Stimulated activated CD4-positive, alpha-beta T cell treated with anti-CD3 and anti-CD28 coated beads, Interleukin-4, amount 100 ng/mL, for 48 hours (primary cell): ENCODE results near the gene WNT4.

Source experiments
- DNase-seq, 2 donors: peaks; one replicate each; pipeline ENCODE4 v3.0.0-alpha.2; 2020; ENCODE audit warnings: low read depth in 2 of 2

WNT4 gene

DNA sequence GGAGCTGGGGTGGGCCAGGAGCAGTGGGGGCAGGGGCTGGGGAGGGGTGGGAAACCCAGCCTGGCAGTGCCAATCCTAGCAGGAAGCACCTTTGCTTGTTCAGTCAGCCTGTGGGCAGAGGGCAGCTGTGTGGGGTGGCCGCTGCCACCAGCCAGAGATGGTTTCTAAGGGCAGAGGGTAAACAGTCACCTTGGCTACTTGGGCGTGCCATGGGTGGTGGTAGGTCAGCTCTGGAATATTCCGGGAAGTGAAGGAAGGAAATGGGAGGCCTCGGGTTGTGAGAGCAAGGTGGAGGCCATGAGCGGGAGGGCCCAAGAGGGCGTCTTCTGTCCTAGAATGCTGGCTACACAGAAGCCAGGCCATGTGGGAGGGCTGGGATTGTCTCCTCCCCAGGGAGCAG lies 20.7 kb upstream of the WNT4 start:
- no peak for DNase-seq

DNA sequence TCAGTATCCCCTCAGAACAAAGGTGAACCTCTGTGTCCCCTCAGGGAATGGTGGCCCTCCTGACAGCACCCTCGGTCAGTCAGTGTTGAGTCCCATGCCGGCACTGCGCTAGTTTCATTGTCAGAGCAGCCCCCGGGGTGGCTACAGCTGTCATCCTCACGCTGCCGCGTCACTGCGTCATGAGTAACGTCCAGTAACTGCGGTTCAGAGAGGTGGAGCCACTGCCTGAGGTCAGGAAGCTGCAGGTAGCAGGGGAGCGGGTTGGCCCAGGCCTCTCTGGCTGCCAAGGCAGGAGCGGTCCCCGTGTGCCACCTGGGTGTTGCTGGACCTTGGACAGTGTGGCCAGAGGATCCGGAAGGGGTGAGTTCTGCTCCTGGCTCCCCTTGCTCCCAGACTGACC lies 20.2 kb upstream of the WNT4 start:
- no peak for DNase-seq

DNA sequence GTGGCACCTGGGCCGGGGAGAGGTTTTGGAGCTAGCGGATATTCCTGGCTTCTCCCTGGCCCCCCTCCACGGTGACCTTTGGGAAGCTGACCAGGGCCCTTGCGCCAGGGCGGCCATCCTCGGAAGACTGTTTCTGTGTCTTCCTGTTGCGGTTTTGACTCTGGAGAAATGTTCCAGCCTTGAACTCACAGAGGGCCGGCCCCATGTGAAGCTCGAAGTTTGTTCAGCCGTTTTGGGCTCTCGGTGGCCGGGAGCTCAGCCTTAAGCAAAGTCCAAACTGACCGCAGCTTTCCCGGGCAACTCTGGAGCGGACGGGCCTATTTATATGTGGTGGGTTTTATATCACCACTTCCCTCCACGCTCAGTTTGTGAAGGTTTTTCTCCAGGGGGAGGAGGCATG lies 17.0 kb upstream of the WNT4 start:
- DNase-seq, result no peak

DNA sequence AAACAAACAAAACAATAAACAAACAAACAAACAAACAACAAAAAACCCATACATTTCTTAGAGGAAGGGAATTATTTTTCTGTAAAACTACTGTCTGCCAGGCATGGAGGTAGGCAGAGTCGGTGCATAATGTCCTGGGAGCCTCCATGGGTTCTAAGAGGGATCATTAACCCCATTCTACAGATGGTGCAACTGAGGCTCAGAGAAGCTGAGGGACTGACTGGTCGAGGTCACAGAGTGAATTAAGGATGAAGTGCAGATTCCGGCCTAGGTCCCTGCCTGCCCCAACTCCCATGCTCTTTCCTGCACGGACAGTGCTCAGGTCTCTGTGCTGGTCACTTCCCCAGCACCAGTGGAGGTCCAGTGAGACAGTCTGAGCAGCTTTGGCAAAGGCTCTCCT lies 15.8 kb upstream of the WNT4 start:
- no peak for DNase-seq

DNA sequence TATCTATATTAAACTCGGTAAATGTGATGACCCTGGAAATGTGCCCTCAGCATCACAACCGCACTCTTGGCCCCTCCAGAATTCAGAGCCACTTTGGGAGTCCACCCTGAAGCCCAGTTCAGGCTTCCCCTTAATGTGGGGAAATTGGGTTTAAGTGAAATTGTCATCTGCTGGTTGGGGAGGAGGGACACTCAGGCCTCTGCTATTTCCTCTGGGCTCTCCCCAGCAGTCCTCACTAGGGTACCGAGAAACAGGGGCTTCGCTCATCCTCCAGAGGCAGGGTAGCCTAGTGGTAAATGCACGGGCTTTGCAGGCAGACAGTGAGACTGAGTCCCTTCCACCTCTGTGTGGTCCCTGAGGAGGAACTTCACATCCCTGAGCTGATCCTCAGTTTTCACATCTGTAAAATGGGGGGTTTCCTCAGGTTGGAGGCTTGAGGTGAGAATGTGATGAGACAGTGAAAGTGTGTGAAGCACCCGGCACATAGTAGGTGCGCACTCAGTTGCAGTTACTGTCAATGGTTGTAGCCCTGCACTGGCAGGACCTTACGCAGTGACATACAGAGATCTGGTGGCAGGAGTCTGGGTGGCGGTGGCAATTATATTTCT lies 14.6 kb upstream of the WNT4 start:
- DNase-seq, result no peak

DNA sequence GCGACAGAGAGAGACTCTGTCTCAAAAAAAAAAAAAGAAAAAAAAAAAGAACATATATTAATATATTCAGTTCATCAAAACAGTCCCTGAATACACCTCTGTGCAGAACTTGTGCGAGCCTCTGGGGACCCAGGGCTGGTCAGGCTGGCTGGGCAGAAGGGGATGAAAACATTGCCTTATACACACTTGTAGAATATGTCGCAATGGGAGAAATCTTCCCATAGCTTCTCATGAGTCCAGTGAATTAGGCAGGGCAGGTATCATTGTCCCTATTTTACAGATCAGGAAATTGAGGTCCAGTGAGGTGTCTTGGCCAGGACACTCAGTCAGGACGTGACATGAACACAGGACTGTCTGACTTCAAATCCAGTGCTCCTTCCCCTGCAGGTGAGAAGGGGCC lies 12.6 kb upstream of the WNT4 start:
- DNase-seq, result no peak

DNA sequence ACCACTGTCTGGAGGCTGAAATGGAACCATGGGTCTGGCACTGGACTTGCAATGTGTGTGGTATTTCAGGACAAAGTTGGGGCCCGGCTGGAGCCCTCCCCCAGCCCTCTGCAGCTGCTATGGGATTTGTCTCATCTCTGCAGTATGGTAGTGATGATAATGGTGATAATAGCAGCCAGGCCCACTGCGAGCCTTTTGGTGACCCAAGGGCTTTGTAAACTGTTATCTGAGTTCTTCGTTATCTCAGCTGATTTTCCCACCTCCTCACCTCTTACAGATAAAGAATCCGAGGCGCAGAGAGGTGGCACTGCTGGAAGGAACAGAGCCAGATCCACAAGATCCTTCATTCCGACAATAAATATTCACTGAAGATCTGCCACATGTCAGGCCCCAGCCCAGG lies 11.7 kb upstream of the WNT4 start:
- no peak for DNase-seq

DNA sequence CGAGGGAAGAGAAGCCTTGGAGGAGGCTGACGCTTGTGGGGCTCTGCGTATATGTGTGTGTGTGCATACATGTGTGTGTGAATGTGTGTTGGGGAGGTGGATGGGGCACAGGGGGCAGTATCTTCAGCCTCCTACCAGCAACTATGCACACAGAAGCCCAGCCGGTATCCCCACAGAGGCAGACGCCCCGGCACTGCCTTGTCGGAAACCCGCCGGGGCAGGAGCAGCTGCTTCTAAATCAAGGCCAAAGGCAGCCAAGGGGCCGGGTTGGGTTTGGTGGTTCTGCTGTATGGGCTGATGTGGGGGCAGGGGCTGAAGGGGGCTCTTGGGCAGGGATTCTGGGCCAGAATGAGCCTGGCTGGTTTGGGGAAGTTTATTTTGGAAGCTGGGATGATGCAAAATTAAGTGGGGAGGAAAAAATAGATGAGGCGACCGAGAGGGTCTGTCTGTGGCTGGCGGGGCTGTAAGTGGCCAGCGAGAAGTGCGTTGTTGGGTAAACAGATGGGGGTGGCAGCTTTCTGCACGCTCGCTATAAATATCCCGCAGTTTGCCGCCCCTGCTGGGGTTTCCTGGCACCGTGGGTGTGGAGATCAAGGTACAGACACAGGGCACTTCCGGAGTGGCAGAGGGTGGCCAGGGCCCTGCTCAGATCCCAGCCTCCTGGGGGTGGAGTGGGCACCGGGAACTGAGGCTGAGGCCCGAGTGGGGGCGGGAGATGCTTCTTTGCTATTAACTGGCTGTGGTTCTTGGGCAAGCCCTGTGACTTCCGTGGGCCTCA lies 11.0 kb upstream of the WNT4 start:
- DNase-seq, result no peak

DNA sequence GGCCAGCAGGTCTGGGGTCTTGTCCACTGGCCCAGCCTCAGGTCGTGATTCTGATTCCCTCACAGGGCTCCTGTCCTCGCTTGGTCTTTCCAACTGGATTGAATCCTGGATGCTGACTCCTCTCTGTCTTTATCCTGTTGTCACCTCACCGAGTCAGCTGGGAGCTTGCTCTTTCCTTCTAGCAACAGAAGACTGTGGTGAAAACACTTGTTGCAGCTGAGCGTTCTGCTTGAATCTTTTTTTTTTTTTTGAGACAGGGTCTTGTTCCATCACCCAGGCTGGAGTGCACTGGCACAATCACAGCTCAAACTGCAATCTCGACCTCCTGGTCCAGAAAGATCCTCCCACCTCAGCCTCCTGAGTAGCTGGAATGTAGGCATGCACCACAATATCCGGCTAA lies 8.0 kb upstream of the WNT4 start:
- no peak for DNase-seq

DNA sequence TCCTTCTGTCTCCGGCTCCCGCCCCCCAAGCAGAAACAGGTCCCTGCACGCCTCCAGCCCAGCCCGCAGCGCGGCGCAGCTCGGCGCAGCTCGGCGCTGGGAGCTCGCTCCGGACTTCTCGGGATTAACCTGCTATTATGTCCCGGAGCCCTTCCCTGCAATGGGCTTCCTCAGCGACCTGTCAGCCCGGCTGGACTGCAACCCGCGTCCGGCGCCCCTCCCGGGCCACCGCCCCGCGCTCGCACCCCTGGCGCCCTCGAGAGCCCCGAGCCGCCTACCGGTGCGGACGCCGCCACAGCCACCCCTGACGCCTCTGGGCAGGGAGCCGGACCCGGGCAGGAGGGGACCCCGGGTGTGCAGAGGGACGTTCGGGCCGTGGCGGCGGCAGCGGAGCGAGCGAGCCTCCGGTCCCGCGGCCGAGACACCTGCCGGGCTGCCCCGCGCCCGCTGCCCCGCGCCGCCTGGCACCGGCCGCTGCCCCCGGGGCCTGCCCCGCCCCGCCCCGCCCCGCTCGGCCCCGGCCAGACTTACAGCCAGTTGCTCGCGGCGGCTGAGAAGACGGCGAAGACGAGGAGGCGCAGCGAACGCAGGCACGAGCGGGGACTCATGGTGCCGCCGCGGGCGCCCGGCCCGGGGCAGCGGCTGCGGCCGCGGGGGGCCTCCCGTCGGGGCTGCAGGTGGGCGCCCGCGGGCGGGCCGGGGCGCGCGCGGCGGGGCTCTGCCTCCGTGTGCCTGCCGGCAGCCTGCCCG lies 407 bp downstream of the WNT4 start:
- DNase-seq, result no peak

DNA sequence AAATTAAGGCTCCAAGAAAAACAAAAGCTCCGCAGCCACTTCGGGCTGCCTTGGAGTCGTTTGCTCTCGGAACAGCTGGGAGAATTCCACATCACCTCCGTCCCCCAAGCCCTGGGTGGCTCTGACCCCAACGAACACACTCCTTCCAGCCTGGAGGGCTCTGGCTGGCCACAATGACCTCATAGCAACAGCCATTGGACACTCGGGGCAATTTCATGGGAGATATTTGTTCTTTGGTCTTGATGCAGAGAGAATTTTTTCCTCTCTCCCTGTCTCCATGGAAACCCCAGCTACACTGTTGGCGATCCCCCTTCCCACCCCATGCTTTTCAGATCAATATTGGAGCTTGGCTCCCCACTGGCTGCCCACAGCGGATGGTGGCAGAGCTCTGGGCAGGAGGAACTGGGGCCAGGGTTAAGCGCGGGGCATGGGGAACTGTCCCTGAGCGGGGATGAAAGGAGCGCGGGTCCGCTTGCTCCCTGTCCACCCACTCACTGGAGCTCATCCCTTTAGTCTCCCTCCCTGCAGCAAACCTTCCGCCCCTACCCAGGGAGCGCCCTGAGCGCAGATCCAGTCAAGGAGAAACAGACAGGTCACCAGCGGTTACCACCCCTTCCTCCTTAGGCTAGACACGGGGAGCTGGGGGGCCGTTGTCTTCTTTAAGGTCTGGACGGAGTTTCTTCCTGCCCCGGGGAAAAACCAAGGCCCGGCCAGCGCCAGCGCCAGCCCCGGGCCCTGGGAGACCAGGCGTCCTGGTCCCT lies 1.2 kb downstream of the WNT4 start:
- no peak for DNase-seq

DNA sequence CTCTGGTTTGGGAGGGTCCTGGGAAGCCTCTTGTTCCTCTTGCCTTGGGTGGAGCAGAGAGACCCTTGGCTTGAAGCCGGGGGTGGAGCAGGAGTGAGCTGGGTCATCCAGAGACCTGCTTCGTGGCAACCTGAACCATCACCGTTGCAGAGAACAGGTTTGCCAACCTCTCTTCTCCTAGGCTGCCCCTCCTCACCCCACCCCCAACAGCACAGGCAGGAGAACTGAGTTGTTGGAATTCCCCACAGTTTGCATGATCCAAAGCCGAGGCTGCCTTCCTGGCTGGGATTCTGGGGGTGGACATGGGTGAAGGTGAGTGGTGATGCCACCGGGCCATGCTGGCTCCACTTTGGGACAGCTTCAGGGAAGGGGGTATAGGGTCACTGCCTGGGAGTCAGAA lies 2.2 kb downstream of the WNT4 start:
- DNase-seq, result no peak

DNA sequence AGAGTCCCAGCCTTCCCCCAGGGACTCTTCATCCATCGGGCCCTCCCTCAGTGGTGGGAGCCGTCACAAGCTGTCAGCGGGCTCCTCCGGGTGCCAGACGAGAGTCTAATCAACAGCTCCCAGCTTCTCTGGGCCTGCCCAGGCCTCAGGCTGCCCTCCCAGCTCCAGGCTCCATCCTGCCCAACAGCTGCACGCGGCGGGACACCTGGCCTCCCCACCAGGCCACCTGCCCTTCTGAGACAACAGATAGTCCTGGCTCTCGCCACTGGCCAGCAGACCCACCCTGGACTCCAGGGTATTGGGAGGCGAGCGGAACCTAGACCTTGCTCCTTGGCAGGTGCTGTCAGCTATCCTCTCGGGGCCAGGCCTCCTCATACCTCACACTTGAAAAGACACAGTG lies 3.1 kb downstream of the WNT4 start:
- no peak for DNase-seq

DNA sequence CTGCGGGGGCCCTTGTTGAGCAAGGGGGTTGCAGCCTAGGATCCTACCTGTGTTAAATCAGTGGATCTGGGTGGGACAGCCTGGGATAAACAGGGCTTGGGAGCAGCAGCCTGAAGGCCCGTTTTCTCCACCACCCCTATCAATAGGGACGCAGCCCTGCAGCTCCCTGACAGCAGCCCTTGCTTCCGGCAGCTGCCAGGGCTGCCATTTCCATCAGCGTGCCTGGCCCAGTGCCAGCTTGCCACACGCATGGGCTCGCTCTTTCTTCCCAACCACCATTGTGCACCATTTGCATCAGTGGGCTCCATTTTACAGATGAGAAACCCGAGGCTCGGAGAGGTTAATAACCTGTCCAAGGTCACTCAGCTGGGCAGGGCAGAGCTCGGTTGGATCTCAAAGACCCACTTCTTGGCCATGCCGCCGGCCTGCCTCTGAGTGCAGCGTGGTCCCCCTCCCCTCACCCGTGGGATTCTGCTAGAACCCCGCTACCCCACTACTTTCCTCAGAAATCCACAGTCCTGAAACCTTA lies 3.8 kb downstream of the WNT4 start:
- DNase-seq, result no peak

DNA sequence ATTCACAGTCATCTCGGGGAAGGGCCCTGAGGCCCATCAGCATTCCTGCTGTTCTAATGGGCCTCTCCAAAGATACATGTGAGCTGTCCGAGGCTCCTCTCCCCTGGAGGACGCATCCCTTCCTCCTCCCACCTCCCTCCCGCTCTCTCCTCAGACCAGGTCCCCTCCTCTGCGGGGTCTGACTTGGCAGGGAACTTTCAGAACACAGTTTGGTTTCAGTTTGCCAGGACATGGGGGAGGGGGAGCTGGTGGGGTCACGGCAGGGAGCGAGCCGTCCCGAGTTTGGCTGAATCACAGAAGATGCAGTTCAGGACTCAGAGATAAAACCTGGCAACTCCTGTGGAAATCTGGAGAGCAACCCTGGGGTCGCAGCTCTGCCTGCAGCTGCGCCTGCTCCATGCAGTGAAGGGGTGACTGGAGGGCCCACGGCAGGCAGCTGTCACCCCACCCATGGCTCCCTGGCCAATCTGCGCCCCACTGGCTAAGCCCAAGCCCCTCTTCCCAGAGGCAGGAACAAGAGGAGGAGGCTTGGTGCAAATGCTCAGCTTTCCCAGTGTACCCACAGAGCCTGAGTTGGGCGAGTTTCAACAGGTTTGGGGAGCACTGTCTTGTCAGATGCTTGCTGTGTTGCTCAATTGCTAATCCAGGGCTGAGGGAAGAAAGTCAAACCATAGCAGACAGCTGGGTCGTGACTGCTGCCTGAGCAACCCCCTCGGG lies 5.7 kb downstream of the WNT4 start:
- DNase-seq, result no peak

DNA sequence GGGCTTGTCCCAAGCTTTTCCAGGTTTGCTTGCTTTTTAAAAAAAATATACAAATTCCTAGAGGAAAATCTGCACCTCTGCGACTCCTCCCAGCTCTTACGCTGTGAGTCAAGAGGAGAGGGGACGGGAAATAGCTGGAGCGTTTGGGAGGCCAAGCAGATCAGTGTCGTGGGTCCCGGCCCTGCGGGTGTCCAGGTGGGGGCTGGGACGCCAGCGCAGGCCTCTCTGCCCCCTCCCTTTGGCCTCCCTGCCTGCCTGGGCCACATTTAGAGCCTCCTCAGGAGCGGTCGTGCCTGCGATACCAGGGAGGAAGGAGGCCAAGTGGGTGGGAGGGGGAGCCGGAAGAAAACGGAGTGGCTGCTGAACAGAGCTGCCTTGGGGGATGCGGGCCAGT lies 9.0 kb downstream of the WNT4 start:
- DNase-seq, result no peak

DNA sequence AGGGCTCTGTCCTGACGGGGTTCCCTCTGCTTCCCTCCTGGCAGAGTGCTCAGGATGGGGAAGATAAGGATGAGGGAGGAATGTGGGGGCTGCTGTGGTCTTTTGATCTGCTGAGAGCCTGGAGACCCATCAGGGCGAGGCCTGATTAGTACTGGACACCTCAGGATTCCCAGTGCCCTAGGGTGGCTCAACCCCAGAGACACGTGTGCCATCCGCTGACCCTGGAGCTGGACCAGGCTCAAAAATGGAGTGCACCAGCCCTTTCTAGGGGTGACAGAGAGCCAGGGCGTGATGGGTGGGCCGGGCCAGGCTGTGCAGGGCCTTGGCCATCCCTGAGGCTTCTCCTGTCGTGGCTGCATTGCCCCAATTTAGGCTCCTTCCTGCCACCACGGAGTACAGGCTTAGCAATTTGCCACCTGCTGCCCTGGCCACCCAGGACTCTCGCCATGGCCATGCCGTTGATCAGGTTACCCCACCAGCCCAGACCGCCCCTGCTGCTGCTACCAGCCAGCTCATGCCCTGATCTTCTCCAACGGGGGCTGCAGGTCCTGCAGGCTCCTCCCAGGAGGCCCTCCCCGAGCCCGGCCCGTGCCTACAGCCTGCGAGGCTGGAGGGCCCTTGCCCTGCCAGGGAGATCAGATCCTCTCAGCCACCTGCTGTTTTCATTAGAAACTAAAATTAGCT lies 9.5 kb downstream of the WNT4 start:
- DNase-seq, result no peak

DNA sequence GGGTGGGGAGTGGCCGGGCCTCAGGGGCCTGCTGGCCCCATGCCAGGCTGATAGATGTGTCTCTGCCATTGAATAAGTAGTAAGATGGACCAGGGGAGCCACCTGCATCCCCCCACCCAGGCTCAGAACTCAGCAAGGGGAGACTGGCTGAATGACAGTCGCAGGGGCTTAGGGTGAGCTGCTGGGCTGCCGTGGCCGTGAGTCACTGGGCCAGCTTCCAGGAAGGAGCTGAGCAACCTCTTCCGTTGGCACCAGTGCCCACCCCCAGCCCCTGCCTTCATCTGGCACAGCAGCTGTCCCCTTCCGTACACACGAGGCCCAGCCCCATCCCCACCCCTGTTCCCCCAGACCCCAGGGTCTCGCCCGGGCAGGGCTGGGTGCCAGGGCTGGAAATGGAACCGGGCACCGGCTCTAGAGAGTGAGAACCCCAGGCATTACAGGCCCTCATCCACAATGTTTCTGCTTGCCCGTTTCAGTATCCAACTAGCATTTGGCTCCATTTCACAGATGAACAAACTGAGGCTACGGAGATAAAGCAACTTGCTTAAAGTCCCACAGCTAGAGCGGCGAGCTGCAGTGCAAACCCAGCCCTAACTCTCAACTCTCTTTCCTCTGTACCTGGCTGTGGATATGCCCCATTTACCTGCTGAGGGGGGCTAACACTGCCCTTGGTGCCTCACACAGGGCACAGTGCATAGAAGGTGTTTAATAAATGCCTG lies 10.2 kb downstream of the WNT4 start:
- DNase-seq, result no peak

DNA sequence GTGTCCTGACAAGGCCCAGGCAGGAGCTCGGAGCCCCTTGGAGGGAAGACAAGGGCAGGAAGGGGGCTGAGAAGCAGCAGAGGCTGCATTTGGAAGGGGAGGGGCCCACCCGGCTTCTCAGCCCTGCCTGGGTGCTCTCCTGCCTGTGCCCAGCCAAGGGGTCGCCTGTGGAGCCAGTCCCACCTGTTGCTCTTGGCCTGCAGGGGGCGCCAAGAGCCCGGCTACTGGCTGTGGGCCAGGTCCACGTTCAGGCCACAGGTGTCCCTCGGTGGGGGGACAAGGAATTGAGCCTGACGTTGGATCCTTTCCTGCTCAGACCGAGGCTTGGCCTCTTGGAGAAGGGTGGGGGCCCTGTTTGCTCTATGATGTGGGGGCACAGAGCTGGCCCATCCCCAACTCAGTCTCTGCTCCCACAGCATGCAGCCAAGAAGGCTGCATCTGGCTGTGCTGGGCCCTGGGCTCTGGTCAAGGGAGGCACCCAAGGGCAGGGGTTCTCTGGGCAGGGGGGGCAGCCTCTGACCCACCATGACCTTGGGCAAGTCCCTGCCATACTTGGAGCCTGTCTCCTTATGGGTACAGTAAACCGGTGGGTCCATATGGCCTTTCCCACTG lies 10.9 kb downstream of the WNT4 start:
- peak; percentile 45 to 51 for DNase-seq

DNA sequence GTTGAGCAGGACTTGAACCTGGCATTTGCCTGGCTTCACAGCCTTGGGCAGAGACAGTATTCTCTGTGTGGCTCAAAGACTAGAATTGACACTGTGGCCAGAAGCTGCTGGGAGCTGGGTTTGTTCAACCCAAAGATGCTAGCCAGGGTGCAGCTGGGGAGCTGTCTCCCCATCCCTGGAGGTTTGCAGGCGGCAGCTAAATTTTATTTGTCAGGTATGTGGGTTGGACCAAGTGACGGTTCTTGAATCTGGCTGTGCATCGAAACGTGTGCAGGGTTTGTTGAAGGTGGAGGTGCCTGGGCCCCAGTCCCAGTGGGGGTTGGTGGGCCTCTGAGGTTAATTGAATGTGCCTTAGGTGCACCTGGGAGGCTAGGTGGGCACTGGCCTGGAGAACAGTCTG lies 11.8 kb downstream of the WNT4 start:
- DNase-seq, result no peak
